ENCODE results near the gene SYNGR4. TPM values are rescaled to one million over a fixed set of nuclear protein-coding genes. Genes with fewer than 3 reads are reported as not detected.
"Not testable (repeated sequence)": the region's sequence is repeated elsewhere in the genome, so short reads cannot be mapped to it uniquely, and the experiment has no call there.

The SYNGR4 gene, protein sequence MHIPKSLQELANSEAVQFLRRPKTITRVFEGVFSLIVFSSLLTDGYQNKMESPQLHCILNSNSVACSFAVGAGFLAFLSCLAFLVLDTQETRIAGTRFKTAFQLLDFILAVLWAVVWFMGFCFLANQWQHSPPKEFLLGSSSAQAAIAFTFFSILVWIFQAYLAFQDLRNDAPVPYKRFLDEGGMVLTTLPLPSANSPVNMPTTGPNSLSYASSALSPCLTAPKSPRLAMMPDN
- total RNA-seq, result not detected

DNA sequence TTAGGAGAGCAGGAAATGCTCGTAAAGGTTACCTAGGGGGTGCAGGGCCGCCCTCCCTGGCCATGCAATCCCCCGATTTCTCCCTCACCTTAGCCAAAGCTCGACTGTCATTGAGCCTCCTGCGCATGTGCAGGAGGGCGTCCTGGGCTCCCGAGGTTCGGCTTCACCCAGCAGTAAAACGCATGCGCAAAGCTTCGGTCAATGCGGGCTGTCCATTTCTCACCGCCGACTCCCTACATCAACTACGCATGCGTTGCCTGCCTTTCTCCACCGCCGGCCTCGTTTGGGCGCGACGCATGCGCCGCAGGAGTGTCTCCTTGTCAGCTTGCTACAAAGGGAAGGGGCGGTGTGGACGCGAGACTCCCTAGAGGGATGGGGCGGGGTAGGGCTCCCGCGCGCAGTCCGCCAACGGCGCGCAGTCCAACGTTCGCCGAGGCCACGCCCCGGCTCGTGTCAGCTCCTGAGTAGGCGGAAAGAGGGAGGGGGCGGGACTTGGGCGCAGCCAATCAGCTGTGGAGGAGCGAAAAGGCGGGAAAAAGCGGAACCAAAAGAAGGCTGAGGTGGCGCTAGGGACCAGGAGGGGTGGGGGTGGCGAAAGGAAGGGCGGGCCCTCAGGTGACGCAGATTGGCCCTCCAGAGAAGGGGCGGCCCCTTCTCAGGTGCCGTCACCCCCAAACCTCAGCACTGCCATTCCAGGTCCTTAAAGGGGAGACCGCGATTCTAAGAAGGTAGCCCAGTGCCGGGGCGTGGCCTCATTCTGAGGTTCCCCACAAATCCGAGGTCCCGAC lies at the start of gene SYNGR4, which contains the start of gene TMEM143:
TSS of gene SYNGR4 (plus strand) at position 558 of the 788 bp plus-strand sequence. CDS start 1,476 bp downstream, outside the sequence.
TSS of gene TMEM143 (minus strand) at position 131 of the 788 bp plus-strand sequence. CDS start at position 111, 20 bp downstream.
- H3K4me3 ChIP-seq, result peak within 1 kb of the TSS; percentile 62 to 84 (median 74)
- 1 to 2% methylated on average over 44 to 54 of the region's 59 CpGs for WGBS, 2 donors

DNA sequence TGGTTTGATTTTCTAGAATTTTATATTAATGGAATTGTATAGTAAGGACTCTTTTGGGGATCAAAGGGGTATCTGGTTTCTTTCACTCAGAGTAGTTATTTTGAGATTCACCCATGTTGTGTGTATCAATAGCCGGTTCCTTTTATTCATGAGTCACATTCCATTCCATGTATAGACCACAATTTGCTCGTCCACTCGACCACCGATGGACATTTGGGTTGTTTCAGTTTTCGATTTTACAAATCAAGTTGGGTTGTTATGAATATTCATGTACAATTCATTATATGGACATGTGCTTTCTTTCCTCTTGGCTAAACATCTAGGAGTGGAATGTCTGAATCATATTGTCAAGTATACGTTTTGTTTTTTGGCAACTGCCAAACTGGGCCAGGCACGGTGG lies 48.5 kb upstream of the SYNGR4 start:
- no peak for DNase-seq (ENCODE audit: low spot score in 2 of 2)
- TF ChIP-seq POLR2A (IDR thresholded peaks at IDR 0.05), result no peak
- TF ChIP-seq, protein P1, sequence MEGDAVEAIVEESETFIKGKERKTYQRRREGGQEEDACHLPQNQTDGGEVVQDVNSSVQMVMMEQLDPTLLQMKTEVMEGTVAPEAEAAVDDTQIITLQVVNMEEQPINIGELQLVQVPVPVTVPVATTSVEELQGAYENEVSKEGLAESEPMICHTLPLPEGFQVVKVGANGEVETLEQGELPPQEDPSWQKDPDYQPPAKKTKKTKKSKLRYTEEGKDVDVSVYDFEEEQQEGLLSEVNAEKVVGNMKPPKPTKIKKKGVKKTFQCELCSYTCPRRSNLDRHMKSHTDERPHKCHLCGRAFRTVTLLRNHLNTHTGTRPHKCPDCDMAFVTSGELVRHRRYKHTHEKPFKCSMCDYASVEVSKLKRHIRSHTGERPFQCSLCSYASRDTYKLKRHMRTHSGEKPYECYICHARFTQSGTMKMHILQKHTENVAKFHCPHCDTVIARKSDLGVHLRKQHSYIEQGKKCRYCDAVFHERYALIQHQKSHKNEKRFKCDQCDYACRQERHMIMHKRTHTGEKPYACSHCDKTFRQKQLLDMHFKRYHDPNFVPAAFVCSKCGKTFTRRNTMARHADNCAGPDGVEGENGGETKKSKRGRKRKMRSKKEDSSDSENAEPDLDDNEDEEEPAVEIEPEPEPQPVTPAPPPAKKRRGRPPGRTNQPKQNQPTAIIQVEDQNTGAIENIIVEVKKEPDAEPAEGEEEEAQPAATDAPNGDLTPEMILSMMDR (IDR thresholded peaks at IDR 0.05), result no peak
- no peak for TF ChIP-seq EP300 (IDR thresholded peaks at IDR 0.05)
- Histone ChIP-seq H3K27me3 (no peaks in the 10 kb centered on the region), H3K4me1 (peaks cover 0 to 10% (median 3%) of the 10 kb centered on the region in 4 donors), H3K27ac (no peak overlapping the region), H3K4me3 (no peak overlapping the region), H3K9me3 (no peaks in the 10 kb centered on the region), H3K36me3 (no peaks in the 10 kb centered on the region)
- 67 to 68% methylated on average over 7 of the region's 7 CpGs for WGBS, 2 donors

More for the DNA sequence above, at the start of gene SYNGR4, which contains the start of gene TMEM143:
- peak within 1 kb of the TSS; percentile 91 to 99 (median 96) for H3K27ac ChIP-seq
- H3K27me3 ChIP-seq, result no peaks in the 10 kb centered on the region
- TF ChIP-seq, protein P1 (IDR thresholded peaks at IDR 0.05), result peak in 1 of 5 experiments; percentile 7
- TF ChIP-seq POLR2A (IDR thresholded peaks at IDR 0.05), result peak in 1 of 2 donors; percentile 55
- TF ChIP-seq EP300 (IDR thresholded peaks at IDR 0.05), result peak; percentile 82 to 98
- peaks cover 0 to 15% (median 5%) of the 10 kb centered on the region in 4 donors for H3K4me1 ChIP-seq
- no peaks in the 10 kb centered on the region for H3K9me3 ChIP-seq
- peak; percentile 94 to 95 for DNase-seq (ENCODE audit: low spot score in 2 of 2)
- H3K36me3 ChIP-seq, result peaks cover 0 to 17% (median 0%) of the 10 kb centered on the region in 3 donors

DNA sequence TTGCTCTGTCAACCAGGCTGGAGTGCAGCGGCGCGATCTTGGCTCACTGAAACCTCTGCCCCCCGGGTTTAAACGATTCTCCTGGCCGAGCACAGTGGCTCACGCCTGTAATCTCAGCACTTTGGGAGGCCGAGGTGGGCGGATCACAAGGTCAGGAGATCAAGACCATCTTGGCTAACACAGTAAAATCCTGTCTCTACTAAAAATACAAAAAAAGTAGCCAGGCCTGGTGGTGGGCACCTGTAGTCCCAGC lies 46.5 kb upstream of the SYNGR4 start:
- not testable (repeated sequence) for H3K4me3 ChIP-seq; H3K9me3 ChIP-seq; H3K27ac ChIP-seq; H3K36me3 ChIP-seq; DNase-seq (ENCODE audit: low spot score in 2 of 2); H3K27me3 ChIP-seq
- peaks cover 0 to 25% (median 14%) of the 10 kb centered on the region in 4 donors for H3K4me1 ChIP-seq
- 44 to 51% methylated on average over 9 of the region's 9 CpGs for WGBS, 2 donors

DNA sequence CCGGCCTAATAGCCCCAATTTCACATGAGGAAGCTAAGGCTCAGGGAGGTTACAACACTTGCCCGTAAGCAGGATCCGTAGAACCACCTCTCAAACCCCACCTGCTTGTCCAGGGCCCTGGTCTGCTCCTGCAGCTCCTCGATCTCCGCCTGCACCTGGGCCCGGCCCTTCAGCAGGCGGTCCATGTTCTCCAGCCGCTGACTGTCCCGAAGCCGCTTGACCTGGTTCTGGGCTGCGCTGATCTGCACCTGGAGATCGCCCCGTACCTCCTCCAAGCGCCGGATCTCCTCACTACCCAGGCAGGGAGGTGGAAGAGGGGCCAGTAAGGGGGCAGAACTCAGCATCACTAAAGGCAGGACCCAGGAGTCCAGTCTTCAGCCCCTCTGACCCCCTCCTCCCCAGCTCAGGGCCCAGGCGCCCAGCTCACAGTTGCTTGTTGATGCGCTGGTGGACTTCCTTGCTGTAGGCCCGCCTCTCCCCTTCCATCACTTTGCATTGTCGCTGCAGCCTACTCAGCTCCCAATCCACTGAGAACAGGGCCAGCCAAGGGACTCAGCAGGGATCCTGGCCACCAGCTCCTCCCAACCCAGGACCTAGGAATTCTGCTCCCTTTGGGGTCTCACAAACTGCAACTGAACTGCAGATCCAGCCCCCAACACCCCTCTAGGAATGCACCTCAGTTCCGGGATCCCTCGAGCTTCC lies 45.7 kb upstream of the SYNGR4 start:
- no peak for TF ChIP-seq POLR2A (IDR thresholded peaks at IDR 0.05)
- no peak for TF ChIP-seq EP300 (IDR thresholded peaks at IDR 0.05)
- TF ChIP-seq, protein P1 (IDR thresholded peaks at IDR 0.05), result no peak
- Histone ChIP-seq H3K4me3 (no peak overlapping the region), H3K4me1 (peaks cover 2 to 33% (median 22%) of the 10 kb centered on the region in 4 donors), H3K36me3 (no peaks in the 10 kb centered on the region), H3K27me3 (no peaks in the 10 kb centered on the region), H3K27ac (no peak overlapping the region), H3K9me3 (no peaks in the 10 kb centered on the region)
- no peak for DNase-seq (ENCODE audit: low spot score in 2 of 2)
- 91 to 95% methylated on average over 14 to 17 of the region's 21 CpGs for WGBS, 2 donors

DNA sequence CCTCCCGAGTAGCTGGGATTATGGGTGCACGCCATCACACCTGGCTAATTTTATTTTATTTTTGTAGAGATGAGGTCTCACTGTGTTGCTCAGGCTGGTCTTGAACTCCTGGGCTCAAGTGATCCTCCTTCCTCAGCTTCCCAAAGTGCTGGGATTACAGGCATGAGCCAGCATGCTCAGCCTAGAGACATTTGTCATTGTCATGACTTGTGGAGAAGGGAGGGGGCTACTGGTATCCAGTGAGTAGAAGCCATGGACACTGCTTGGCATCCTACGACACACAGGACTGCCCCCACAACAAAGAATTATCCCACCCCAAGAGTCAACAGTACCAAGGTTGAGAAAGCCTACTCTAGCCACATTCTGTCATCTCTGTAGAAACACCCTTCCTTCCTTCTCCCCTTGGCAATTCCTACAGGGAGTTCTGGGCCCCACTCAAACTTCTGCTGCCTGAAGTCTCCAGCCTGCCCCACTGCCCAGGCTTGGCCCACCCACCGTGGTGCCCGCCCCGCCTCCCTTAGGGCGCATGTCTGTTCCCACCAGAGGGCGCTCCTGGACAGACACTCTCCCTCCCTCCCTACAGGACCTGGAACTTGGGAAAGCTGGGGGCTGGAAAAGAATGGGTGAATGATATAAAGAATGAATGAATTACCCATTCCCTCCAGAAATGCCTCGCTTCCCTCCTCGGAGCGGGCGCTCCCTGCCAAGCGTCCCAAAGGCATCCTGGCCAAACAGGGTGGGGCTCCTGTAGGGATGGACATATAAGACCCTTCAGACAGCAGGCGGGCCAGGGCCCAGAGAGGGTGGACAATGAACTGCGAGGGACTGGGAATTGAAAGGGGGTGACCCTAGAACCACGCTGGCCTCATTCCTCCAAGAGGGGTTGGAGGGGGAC lies 44.3 kb upstream of the SYNGR4 start:
- TF ChIP-seq, protein P1 (IDR thresholded peaks at IDR 0.05), result peak; percentile 78 to 90 (median 81)
- no peak for TF ChIP-seq EP300 (IDR thresholded peaks at IDR 0.05)
- Histone ChIP-seq H3K36me3 (no peaks in the 10 kb centered on the region), H3K27me3 (no peaks in the 10 kb centered on the region), H3K9me3 (no peaks in the 10 kb centered on the region), H3K27ac (peak overlapping the region; percentile 98 to 100 (median 99)), H3K4me3 (no peak overlapping the region), H3K4me1 (peaks cover 2 to 44% (median 26%) of the 10 kb centered on the region in 4 donors)
- WGBS, 2 donors, result 33% methylated on average over 16 of the region's 16 CpGs
- DNase-seq (ENCODE audit: low spot score in 2 of 2), result peak; percentile 79 to 92
